ENCODE measurements around the gene CEP192. TPM values are rescaled to one million over a fixed set of nuclear protein-coding genes. Genes with fewer than 3 reads are reported as not detected.
A peak's percentile ranks its signal among the peaks of the same experiment; 100 is the strongest.

Gene CEP192
- total and polyA plus RNA-seq, 2 of the 13 experiments (the other 11 are each of a cell fraction or from before 2014, with no cell fraction given), result 15.3 to 24.7 TPM

DNA sequence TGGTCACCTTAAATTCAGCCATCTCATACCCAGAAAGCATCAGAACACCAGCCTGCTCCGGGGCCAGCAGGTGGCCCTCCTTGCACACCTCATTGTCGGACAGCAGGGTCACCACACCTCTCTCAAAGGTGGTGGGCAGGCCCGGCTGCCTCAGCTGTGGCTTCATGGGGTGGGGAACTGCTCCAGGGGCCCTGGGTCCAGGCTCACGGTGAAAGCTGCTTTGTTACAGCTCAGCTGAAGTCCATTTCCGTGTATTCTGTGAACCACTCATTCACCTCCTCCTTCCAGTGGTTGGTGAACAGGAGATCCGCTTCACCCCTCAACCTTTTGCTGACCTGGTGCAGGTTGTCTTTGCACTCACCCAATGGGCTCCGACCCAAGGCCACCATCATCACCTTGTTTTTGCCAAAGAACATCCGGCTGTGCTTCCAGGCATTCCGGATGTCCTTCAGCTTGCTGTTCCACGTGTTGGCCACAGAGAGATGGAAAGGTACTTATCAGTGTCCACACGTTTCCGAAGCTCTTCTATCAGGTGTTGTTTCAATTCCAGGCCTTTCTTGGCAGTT is 148.8 kb downstream of the CEP192 start (continued):
- TF ChIP-seq, protein P1, sequence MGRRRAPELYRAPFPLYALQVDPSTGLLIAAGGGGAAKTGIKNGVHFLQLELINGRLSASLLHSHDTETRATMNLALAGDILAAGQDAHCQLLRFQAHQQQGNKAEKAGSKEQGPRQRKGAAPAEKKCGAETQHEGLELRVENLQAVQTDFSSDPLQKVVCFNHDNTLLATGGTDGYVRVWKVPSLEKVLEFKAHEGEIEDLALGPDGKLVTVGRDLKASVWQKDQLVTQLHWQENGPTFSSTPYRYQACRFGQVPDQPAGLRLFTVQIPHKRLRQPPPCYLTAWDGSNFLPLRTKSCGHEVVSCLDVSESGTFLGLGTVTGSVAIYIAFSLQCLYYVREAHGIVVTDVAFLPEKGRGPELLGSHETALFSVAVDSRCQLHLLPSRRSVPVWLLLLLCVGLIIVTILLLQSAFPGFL (CRISPR knock-in tag; IDR thresholded peaks at IDR 0.05), result no peak
- TF ChIP-seq ZFP62 (CRISPR knock-in tag; IDR thresholded peaks at IDR 0.05), result no peak
- TF ChIP-seq, protein P2, sequence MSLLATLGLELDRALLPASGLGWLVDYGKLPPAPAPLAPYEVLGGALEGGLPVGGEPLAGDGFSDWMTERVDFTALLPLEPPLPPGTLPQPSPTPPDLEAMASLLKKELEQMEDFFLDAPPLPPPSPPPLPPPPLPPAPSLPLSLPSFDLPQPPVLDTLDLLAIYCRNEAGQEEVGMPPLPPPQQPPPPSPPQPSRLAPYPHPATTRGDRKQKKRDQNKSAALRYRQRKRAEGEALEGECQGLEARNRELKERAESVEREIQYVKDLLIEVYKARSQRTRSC (CRISPR knock-in tag; IDR thresholded peaks at IDR 0.05; ENCODE audit: low read depth), result no peak
- TF ChIP-seq, protein P3, sequence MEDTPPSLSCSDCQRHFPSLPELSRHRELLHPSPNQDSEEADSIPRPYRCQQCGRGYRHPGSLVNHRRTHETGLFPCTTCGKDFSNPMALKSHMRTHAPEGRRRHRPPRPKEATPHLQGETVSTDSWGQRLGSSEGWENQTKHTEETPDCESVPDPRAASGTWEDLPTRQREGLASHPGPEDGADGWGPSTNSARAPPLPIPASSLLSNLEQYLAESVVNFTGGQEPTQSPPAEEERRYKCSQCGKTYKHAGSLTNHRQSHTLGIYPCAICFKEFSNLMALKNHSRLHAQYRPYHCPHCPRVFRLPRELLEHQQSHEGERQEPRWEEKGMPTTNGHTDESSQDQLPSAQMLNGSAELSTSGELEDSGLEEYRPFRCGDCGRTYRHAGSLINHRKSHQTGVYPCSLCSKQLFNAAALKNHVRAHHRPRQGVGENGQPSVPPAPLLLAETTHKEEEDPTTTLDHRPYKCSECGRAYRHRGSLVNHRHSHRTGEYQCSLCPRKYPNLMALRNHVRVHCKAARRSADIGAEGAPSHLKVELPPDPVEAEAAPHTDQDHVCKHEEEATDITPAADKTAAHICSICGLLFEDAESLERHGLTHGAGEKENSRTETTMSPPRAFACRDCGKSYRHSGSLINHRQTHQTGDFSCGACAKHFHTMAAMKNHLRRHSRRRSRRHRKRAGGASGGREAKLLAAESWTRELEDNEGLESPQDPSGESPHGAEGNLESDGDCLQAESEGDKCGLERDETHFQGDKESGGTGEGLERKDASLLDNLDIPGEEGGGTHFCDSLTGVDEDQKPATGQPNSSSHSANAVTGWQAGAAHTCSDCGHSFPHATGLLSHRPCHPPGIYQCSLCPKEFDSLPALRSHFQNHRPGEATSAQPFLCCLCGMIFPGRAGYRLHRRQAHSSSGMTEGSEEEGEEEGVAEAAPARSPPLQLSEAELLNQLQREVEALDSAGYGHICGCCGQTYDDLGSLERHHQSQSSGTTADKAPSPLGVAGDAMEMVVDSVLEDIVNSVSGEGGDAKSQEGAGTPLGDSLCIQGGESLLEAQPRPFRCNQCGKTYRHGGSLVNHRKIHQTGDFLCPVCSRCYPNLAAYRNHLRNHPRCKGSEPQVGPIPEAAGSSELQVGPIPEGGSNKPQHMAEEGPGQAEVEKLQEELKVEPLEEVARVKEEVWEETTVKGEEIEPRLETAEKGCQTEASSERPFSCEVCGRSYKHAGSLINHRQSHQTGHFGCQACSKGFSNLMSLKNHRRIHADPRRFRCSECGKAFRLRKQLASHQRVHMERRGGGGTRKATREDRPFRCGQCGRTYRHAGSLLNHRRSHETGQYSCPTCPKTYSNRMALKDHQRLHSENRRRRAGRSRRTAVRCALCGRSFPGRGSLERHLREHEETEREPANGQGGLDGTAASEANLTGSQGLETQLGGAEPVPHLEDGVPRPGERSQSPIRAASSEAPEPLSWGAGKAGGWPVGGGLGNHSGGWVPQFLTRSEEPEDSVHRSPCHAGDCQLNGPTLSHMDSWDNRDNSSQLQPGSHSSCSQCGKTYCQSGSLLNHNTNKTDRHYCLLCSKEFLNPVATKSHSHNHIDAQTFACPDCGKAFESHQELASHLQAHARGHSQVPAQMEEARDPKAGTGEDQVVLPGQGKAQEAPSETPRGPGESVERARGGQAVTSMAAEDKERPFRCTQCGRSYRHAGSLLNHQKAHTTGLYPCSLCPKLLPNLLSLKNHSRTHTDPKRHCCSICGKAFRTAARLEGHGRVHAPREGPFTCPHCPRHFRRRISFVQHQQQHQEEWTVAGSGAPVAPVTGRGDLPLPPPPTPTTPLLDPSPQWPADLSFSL (CRISPR knock-in tag; IDR thresholded peaks at IDR 0.05), result no peak
- TF ChIP-seq, protein P4, sequence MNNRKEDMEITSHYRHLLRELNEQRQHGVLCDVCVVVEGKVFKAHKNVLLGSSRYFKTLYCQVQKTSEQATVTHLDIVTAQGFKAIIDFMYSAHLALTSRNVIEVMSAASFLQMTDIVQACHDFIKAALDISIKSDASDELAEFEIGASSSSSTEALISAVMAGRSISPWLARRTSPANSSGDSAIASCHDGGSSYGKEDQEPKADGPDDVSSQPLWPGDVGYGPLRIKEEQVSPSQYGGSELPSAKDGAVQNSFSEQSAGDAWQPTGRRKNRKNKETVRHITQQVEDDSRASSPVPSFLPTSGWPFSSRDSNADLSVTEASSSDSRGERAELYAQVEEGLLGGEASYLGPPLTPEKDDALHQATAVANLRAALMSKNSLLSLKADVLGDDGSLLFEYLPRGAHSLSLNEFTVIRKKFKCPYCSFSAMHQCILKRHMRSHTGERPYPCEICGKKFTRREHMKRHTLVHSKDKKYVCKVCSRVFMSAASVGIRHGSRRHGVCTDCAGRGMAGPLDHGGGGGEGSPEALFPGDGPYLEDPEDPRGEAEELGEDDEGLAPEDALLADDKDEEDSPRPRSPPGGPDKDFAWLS (CRISPR knock-in tag; IDR thresholded peaks at IDR 0.05; ENCODE audit: borderline replicate concordance), result no peak
- no peak for TF ChIP-seq CEBPB (IDR thresholded peaks at IDR 0.05; ENCODE audit: borderline replicate concordance, low read depth, low read length)
- TF ChIP-seq ZNF616 (CRISPR knock-in tag; IDR thresholded peaks at IDR 0.05; ENCODE audit: low read depth), result no peak
- TF ChIP-seq TOE1 (CRISPR knock-in tag; IDR thresholded peaks at IDR 0.05), result no peak
- TF ChIP-seq, protein P5, sequence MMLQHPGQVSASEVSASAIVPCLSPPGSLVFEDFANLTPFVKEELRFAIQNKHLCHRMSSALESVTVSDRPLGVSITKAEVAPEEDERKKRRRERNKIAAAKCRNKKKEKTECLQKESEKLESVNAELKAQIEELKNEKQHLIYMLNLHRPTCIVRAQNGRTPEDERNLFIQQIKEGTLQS (CRISPR knock-in tag; IDR thresholded peaks at IDR 0.05), result no peak
- peak; percentile 79; the same call in 1 of the 2 replicates for TF ChIP-seq GLI4 (CRISPR knock-in tag; IDR thresholded peaks at IDR 0.05; ENCODE audit: borderline replicate concordance)
- peak; percentile 62; the same call in 1 of the 2 replicates for TF ChIP-seq EHMT2 (IDR thresholded peaks at IDR 0.05; ENCODE audit: borderline replicate concordance, low read depth, low read length)
- no peak for TF ChIP-seq MTF1 (CRISPR knock-in tag; IDR thresholded peaks at IDR 0.05)
- no peak for TF ChIP-seq FOXC1 (CRISPR knock-in tag; IDR thresholded peaks at IDR 0.05; ENCODE audit: borderline replicate concordance)
- TF ChIP-seq CREM (IDR thresholded peaks at IDR 0.05), result no peak
- no peak for TF ChIP-seq CREM (CRISPR knock-in tag; IDR thresholded peaks at IDR 0.05)
- TF ChIP-seq HOXA9 (CRISPR knock-in tag; IDR thresholded peaks at IDR 0.05; ENCODE audit: borderline replicate concordance), result no peak
- no peak; the same call in 1 of the 2 replicates for TF ChIP-seq ZNF20 (CRISPR knock-in tag; IDR thresholded peaks at IDR 0.05)
- TF ChIP-seq THYN1 (CRISPR knock-in tag; IDR thresholded peaks at IDR 0.05; ENCODE audit: borderline replicate concordance, low read depth), result no peak
- TF ChIP-seq KDM1A (CRISPR knock-in tag; IDR thresholded peaks at IDR 0.05), result no peak; the same call in 1 of the 2 replicates
- TF ChIP-seq ZNF768 (CRISPR knock-in tag; IDR thresholded peaks at IDR 0.05), result no peak

All from HepG2 (cell line).